GM23338 (cell line): ENCODE measurements around the gene GP1BB. TPM values are rescaled to one million over a fixed set of nuclear protein-coding genes. Genes with fewer than 3 reads are reported as not detected.
A peak's percentile ranks its signal among the peaks of the same experiment; 100 is the strongest.

Experiments
- ATAC-seq: fragments of 200-7000 bp; cut with Tn5 transposase; 3 replicates; pipeline ENCODE4 v1.9.1; 2020
- DNase-seq: peaks from one replicate; pipeline ENCODE4 v3.0.0-alpha.2; 2015; ENCODE audit warnings: low spot score
- H2AFZ ChIP-seq: fragments of 200-600 bp; sonication (generic); 2 replicates; pipeline ENCODE4 v1.8.0; 2016; ENCODE audit warnings: antibody characterized with exemption, mild to moderate bottlenecking, moderate library complexity
- H3F3A ChIP-seq: fragments of 200-600 bp; sonication (generic); replicated peaks from 2 replicates; pipeline ENCODE4 v1.8.0; 2017; ENCODE audit warnings: antibody characterized with exemption, mixed run types, low read depth
- H3K27ac ChIP-seq: fragments of 200-600 bp; sonication (generic); 2 replicates; pipeline ENCODE4 v1.6.1; 2016; ENCODE audit warnings: low read depth
- H3K27me3 ChIP-seq: fragments of 200-600 bp; sonication (generic); 2 replicates; pipeline ENCODE4 v1.8.0; 2016; ENCODE audit warnings: mild to moderate bottlenecking, mixed run types, moderate library complexity; ENCODE audit not compliant: insufficient read depth
- H3K36me3 ChIP-seq: fragments of 200-600 bp; sonication (generic); 2 replicates; pipeline ENCODE4 v1.8.0; 2016; ENCODE audit warnings: mild to moderate bottlenecking; ENCODE audit not compliant: insufficient read depth
- H3K4me1 ChIP-seq: fragments of 200-600 bp; sonication (generic); 2 replicates; pipeline ENCODE4 v1.8.0; 2016; ENCODE audit warnings: mild to moderate bottlenecking, moderate library complexity; ENCODE audit not compliant: insufficient read depth
- H3K4me2 ChIP-seq: fragments of 200-600 bp; sonication (generic); 2 replicates; pipeline ENCODE4 v1.7.1; 2017; ENCODE audit warnings: mixed run types
- H3K4me3 ChIP-seq: fragments of 200-600 bp; sonication (generic); 2 replicates; pipeline ENCODE4 v1.6.1; 2016; ENCODE audit warnings: mixed run types
- H3K79me2 ChIP-seq: fragments of 200-600 bp; sonication (generic); replicated peaks from 2 replicates; pipeline ENCODE4 v1.8.0; 2017; ENCODE audit warnings: mild to moderate bottlenecking; ENCODE audit not compliant: insufficient read depth
- H3K9me2 ChIP-seq: fragments of 200-600 bp; sonication (generic); 2 replicates; pipeline ENCODE4 v1.8.0; 2017; ENCODE audit not compliant: insufficient read depth
- H4K20me1 ChIP-seq: fragments of 200-600 bp; sonication (generic); replicated peaks from 2 replicates; pipeline ENCODE4 v1.8.0; 2017; ENCODE audit warnings: mild to moderate bottlenecking; ENCODE audit not compliant: insufficient read depth
- H3K27ac Mint-ChIP-seq: 2 replicates; pipeline ENCODE4 v1.8.0; 2020; ENCODE audit warnings: inconsistent platforms, mild to moderate bottlenecking, moderate library complexity, mixed read lengths
- H3K27me3 Mint-ChIP-seq: 3 replicates; pipeline ENCODE4 v1.8.0; 2022; ENCODE audit warnings: low read depth, mild to moderate bottlenecking, moderate library complexity, mixed read lengths, inconsistent platforms; ENCODE audit not compliant: insufficient read depth, poor library complexity
- H3K36me3 Mint-ChIP-seq: 3 replicates; pipeline ENCODE4 v1.8.0; 2021; ENCODE audit warnings: low read depth, mild to moderate bottlenecking, inconsistent platforms, moderate library complexity, mixed read lengths
- H3K4me1 Mint-ChIP-seq: 3 replicates; pipeline ENCODE4 v1.8.0; 2020; ENCODE audit warnings: mild to moderate bottlenecking, inconsistent platforms, mixed read lengths
- H3K4me3 Mint-ChIP-seq: 3 replicates; pipeline ENCODE4 v1.8.0; 2021; ENCODE audit warnings: moderate library complexity, mild to moderate bottlenecking, inconsistent platforms, mixed read lengths
- H3K9me3 Mint-ChIP-seq: 3 replicates; pipeline ENCODE4 v1.8.0; 2020; ENCODE audit warnings: moderate library complexity, mild to moderate bottlenecking, inconsistent platforms, mixed read lengths
- CREB1 ChIP-seq: fragments of 250-450 bp; sonication (Bioruptor Pico); IDR thresholded peaks from 2 replicates; pipeline ENCODE4 v1.5.0; 2020; ENCODE audit warnings: low read depth, mild to moderate bottlenecking, moderate library complexity
- EZH2 ChIP-seq: fragments of 200-600 bp; sonication (generic); IDR thresholded peaks from one replicate; pipeline ENCODE4 v1.8.0; 2017; ENCODE audit warnings: antibody characterized with exemption, mild to moderate bottlenecking, low read depth; ENCODE audit not compliant: unreplicated experiment
- EZH2phosphoT487 ChIP-seq: fragments of 200-600 bp; sonication (generic); IDR thresholded peaks from one replicate; pipeline ENCODE4 v1.8.1; 2018; ENCODE audit warnings: antibody characterized with exemption; ENCODE audit not compliant: unreplicated experiment
- NANOG ChIP-seq: IDR thresholded peaks from 2 replicates; pipeline ENCODE4 v1.6.1; 2016; ENCODE audit warnings: antibody characterized with exemption, borderline replicate concordance
- POLR2AphosphoS5 ChIP-seq: IDR thresholded peaks from 2 replicates; pipeline ENCODE4 v1.6.1; 2016; ENCODE audit warnings: antibody characterized with exemption, low read depth
- STAT1 ChIP-seq: IDR thresholded peaks from one replicate; pipeline ENCODE4 v1.6.1; 2016; ENCODE audit warnings: antibody characterized with exemption; ENCODE audit not compliant: unreplicated experiment
- ZNF114 ChIP-seq: fragments of 250-450 bp; sonication (Bioruptor Pico); IDR thresholded peaks from 2 replicates; pipeline ENCODE4 v1.5.0; 2020; ENCODE audit warnings: mild to moderate bottlenecking, moderate library complexity
- ZNF331 ChIP-seq: fragments of 250-450 bp; sonication (Bioruptor Pico); IDR thresholded peaks from 2 replicates; pipeline ENCODE4 v1.5.0; 2020; ENCODE audit warnings: low read depth, mild to moderate bottlenecking, moderate library complexity
- polyA plus RNA-seq: library from polyadenylated mRNA; unstranded; fragments of >200 nt; fragmentation: Nextera tagmentation; extraction: Ambion mirVana; gene quantifications from 2 replicates; pipeline ENCODE4 v1.2.1, GENCODE V29; 2016
- total RNA-seq: library from RNA; depleted of rRNA; stranded (reverse); fragments of >200 nt; shearing (Covaris generic); gene quantifications from 2 replicates; pipeline ENCODE4 v1.2.3, GENCODE V29; 2014
- TF ChIP-seq, protein P1 (sequence below), 2 experiments: fragments of 200-600 bp in 1 of 2; sonication (generic) in 1 of 2; conservative IDR thresholded peaks; 2 replicates each; pipeline versions ENCODE4 v1.5.1 to v1.6.1; 2016 to 2017; ENCODE audit warnings: antibody characterized with exemption in 2 of 2, low read depth in 2 of 2, mild to moderate bottlenecking in 2 of 2, moderate library complexity in 1 of 2
- TF ChIP-seq, protein P2 (sequence below): IDR thresholded peaks from one replicate; pipeline ENCODE4 v1.6.1; 2018; ENCODE audit warnings: antibody characterized with exemption; ENCODE audit not compliant: unreplicated experiment

GP1BB gene
- total and polyA plus RNA-seq, 2 experiments from 2014 or later: 0.53 to 1.3 TPM

DNA sequence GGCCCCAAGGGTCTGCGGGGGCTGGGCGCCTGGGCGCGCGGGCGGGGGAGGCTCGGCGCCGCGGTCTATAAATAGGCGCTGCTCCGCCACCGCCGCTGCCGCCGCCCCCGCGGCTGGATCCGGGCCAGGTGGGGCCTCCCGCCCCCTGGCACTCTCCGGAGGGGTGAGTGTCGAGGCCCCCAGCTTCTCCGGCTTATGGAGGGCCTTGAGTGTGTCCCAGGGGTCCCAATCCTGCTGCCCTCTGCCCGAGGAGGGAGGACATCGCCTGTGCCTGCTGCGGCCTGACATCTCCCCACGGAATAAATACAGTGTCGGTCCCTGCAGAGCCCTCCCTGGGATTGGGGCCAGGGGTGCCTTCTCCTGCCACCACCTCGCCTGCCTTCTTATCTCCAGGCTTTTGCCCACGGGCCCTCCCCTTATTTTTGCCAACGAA is 4.3 kb upstream of the GP1BB start:
- no peak overlapping the region for H3K27ac Mint-ChIP-seq
- peaks cover 3% of the 10 kb centered on the region; the same call in 1 of the 3 replicates for H3K9me3 Mint-ChIP-seq
- Histone ChIP-seq H3K27ac (no peak overlapping the region), H4K20me1 (peaks cover 7% of the 10 kb centered on the region), H3K9me2 (no peaks in the 10 kb centered on the region), H3K79me2 (no peaks in the 10 kb centered on the region), H3K4me3 (peak overlapping the region; percentile 56), H3K4me2 (peak overlapping the region; percentile 82; the same call in 1 of the 2 replicates), H3K27me3 (peaks cover 92% of the 10 kb centered on the region), H3K4me1 (peaks cover 9% of the 10 kb centered on the region; the same call in 1 of the 2 replicates), H3K36me3 (no peaks in the 10 kb centered on the region), H2AFZ (no peak overlapping the region), H3F3A (0 out of 2 replicates have a peak, but pooled peaks cover 7% of the 10 kb centered on the region)
- peaks cover 12% of the 10 kb centered on the region for H3K4me1 Mint-ChIP-seq
- H3K4me3 Mint-ChIP-seq: peak overlapping the region; percentile 63
- peaks cover 11% of the 10 kb centered on the region; the same call in 2 of the 3 replicates for H3K36me3 Mint-ChIP-seq
- TF ChIP-seq STAT1 (no peak), NANOG (no peak), EZH2 (peak; percentile 32), ZNF114 (CRISPR knock-in tag) (no peak), CREB1 (no peak)
- TF ChIP-seq, protein P1, sequence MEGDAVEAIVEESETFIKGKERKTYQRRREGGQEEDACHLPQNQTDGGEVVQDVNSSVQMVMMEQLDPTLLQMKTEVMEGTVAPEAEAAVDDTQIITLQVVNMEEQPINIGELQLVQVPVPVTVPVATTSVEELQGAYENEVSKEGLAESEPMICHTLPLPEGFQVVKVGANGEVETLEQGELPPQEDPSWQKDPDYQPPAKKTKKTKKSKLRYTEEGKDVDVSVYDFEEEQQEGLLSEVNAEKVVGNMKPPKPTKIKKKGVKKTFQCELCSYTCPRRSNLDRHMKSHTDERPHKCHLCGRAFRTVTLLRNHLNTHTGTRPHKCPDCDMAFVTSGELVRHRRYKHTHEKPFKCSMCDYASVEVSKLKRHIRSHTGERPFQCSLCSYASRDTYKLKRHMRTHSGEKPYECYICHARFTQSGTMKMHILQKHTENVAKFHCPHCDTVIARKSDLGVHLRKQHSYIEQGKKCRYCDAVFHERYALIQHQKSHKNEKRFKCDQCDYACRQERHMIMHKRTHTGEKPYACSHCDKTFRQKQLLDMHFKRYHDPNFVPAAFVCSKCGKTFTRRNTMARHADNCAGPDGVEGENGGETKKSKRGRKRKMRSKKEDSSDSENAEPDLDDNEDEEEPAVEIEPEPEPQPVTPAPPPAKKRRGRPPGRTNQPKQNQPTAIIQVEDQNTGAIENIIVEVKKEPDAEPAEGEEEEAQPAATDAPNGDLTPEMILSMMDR (conservative IDR thresholded peaks at IDR 0.05; ENCODE audit: low read depth in 2 of 2): no peak
- TF ChIP-seq, protein P2, sequence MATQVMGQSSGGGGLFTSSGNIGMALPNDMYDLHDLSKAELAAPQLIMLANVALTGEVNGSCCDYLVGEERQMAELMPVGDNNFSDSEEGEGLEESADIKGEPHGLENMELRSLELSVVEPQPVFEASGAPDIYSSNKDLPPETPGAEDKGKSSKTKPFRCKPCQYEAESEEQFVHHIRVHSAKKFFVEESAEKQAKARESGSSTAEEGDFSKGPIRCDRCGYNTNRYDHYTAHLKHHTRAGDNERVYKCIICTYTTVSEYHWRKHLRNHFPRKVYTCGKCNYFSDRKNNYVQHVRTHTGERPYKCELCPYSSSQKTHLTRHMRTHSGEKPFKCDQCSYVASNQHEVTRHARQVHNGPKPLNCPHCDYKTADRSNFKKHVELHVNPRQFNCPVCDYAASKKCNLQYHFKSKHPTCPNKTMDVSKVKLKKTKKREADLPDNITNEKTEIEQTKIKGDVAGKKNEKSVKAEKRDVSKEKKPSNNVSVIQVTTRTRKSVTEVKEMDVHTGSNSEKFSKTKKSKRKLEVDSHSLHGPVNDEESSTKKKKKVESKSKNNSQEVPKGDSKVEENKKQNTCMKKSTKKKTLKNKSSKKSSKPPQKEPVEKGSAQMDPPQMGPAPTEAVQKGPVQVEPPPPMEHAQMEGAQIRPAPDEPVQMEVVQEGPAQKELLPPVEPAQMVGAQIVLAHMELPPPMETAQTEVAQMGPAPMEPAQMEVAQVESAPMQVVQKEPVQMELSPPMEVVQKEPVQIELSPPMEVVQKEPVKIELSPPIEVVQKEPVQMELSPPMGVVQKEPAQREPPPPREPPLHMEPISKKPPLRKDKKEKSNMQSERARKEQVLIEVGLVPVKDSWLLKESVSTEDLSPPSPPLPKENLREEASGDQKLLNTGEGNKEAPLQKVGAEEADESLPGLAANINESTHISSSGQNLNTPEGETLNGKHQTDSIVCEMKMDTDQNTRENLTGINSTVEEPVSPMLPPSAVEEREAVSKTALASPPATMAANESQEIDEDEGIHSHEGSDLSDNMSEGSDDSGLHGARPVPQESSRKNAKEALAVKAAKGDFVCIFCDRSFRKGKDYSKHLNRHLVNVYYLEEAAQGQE: no peak
- peaks cover 69% of the 10 kb centered on the region for H3K27me3 Mint-ChIP-seq
- DNase-seq: no peak
- ATAC-seq: no peak

DNA sequence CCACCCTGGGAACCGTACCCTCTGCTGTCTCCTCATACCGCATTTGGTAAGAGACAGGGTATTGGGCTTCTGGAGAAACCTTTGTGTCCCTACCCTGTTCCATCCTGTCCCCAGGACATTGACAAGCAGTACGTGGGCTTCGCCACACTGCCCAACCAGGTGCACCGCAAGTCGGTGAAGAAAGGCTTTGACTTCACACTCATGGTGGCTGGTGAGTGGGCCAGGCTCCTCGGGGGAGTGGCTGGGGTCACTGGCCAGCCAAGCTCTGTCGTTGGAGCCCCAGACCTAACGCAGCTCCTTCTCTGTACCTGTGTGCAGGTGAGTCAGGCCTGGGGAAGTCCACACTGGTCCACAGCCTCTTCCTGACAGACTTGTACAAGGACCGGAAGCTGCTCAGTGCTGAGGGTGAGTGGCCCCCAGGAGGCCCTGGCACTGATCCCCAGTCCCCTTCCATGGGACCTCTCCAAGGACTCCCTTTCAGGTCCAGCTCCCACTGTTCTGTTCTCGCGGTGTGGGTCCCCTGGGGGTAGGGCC is 3.8 kb upstream of the GP1BB start:
- no peak overlapping the region for H3K27ac ChIP-seq
- peaks cover 11% of the 10 kb centered on the region for H3K36me3 Mint-ChIP-seq
- H3K27ac Mint-ChIP-seq: no peak overlapping the region
- no peak overlapping the region for H2AFZ ChIP-seq
- H3K27me3 Mint-ChIP-seq: peaks cover 71% of the 10 kb centered on the region
- H4K20me1 ChIP-seq: peaks cover 7% of the 10 kb centered on the region
- H3K4me2 ChIP-seq: peak overlapping the region; percentile 82; the same call in 1 of the 2 replicates
- H3K79me2 ChIP-seq: no peaks in the 10 kb centered on the region
- no peaks in the 10 kb centered on the region for H3K36me3 ChIP-seq
- 0 out of 2 replicates have a peak, but pooled peaks cover 7% of the 10 kb centered on the region for H3F3A ChIP-seq
- ATAC-seq: no peak
- H3K4me1 ChIP-seq: peaks cover 9% of the 10 kb centered on the region; the same call in 1 of the 2 replicates
- no peaks in the 10 kb centered on the region for H3K9me2 ChIP-seq
- no peak for DNase-seq
- peaks cover 96% of the 10 kb centered on the region for H3K27me3 ChIP-seq
- H3K9me3 Mint-ChIP-seq: peaks cover 3% of the 10 kb centered on the region; the same call in 2 of the 3 replicates
- TF ChIP-seq, protein P1 (conservative IDR thresholded peaks at IDR 0.05; ENCODE audit: low read depth in 2 of 2): no peak
- TF ChIP-seq EZH2 (peak; percentile 30), EZH2phosphoT487 (no peak), ZNF331 (CRISPR knock-in tag) (no peak), CREB1 (no peak), STAT1 (no peak), POLR2AphosphoS5 (no peak)
- H3K4me3 Mint-ChIP-seq: peak overlapping the region; percentile 63
- H3K4me3 ChIP-seq: peak overlapping the region; percentile 56; the same call in 1 of the 2 replicates
- peaks cover 12% of the 10 kb centered on the region for H3K4me1 Mint-ChIP-seq
